HG02938 (cell line): Measurements from ENCODE around the gene ZNF587B.
"Not testable (repeated sequence)": the region's sequence is repeated elsewhere in the genome, so short reads cannot be mapped to it uniquely, and the experiment has no call there.

Source experiments
- ATAC-seq: cut with Tn5 transposase; IDR thresholded peaks from one replicate; pipeline ENCODE4 v1.9.1; 2021; ENCODE audit warnings: mild to moderate bottlenecking, moderate library complexity; ENCODE audit not compliant: unreplicated experiment

Gene ZNF587B

GRCh38 chr19:57818378-57818777, 11.7 kb upstream of the ZNF587B start:
- no peak for ATAC-seq

DNA sequence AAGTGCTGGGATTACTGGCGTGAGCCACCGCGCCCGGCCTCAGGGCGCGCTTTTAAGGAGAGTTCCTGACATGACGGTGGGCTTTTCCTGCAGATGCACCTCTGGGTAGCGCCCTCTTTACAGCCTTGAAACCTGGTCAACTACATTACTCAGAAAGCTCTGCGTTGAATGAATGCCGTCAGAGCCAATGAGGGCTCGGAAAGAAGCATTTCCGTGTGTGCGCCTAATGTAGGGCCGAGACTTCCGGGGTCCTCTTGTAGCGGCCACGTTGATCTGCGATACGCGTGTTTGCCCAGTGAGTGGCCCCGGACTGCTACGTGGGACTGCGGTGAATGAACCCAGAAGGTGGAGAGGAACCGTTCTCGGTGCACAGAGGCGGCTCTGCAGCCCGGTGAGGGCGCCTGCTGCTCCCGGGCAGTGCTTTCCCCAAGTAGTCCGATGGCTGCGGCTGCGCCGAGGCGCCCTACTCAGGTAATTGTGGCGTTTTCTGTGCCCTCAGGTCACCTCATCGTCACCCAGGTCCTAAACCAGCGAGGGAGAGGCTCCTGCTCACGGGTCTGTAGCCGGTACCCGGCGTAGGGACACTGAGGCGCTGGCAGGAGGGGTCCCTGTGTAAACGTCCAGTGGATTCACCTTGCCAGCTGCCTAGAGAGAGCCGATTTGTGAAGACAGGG, 10.5 kb upstream of the ZNF587B start:
- ATAC-seq, result peak; percentile 93

GRCh38 chr19:57820599-57820998, 9.5 kb upstream of the ZNF587B start:
- no peak for ATAC-seq

DNA sequence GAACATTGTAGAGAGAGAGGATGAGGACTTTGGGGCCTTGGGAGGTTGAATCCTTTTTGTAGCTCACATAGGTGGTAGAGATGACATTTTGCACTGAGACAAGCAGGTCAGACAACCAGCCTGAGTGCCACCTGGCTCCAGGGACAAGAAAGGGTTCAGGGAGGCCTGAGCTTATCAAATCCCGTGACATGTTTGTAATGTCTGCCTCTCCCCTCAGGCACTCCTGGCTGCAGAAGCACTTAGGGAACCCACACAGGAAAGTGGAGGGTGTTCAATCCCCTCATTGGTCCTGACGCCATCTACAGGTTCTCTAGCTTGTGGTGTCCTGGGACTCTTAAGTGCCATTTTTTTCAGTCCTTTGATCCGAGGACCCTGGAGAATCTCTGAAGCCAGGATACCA, 9.0 kb upstream of the ZNF587B start:
- ATAC-seq, result not testable (repeated sequence)

- ATAC-seq, result not testable (repeated sequence)
Measured at GRCh38 chr19:57821501-57821900, 8.6 kb upstream of the ZNF587B start.

GRCh38 chr19:57823155-57823554, 6.9 kb upstream of the ZNF587B start:
- not testable (repeated sequence) for ATAC-seq

DNA sequence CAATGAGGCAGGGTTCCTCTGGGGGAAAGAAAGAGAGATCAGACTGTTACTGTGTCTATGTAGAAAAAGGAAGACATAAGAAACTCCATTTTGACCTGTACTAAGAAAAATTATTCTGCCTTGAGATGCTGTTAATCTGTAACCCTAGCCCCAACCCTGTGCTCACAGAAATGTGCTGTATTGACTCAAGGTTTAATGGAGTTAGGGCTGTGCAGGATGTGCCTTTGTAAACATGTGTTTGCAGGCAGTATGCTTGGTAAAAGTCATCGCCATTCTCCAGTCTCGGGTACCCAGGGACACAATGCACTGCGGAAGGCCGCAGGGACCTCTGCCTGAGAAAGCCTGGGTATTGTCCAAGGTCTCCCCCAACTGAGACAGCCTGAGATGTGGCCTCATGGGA, 6.5 kb upstream of the ZNF587B start:
- not testable (repeated sequence) for ATAC-seq

DNA sequence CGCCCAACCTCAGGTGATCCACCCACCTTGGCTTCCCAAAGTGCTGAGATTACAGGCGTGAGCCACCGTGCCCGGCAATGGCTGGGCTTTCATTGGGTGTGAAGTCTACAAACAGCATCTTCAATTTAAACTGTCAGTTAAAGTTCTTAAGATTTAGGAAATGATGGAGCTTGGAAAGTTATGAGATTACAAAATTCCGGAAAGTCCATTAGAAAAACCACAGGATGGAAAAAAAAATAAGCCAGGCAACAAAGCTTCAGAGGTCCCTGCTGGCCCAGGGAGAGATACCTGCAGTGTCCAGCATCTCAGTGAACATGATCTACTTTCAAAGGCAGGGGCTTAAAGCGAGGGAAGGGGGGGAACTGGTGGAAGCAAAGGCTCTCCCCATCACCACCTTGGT, 4.6 kb upstream of the ZNF587B start:
- no peak for ATAC-seq

DNA sequence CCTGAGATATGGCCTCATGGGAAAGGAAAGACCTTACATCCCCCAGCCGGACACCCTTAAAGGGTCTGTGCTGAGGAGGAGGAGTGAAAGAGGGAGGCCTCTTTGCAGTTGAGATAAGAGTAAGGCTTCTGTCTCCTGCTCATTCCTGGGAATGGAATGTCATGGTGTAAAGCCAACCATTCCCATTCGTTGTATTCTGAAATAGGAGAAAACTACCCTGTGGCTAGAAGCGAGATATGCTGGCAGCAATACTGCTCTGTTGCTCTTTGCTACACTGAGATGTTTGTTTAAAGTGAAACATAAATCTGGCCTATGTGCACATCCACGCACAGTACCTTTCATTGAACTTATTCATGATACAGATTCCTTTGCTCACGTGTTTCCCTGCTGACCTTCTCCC, 783 bp upstream of the ZNF587B start:
- ATAC-seq, result no peak

- ATAC-seq, result not testable (repeated sequence)
Measured at GRCh38 chr19:57836991-57837390, 6.9 kb downstream of the ZNF587B start.

DNA sequence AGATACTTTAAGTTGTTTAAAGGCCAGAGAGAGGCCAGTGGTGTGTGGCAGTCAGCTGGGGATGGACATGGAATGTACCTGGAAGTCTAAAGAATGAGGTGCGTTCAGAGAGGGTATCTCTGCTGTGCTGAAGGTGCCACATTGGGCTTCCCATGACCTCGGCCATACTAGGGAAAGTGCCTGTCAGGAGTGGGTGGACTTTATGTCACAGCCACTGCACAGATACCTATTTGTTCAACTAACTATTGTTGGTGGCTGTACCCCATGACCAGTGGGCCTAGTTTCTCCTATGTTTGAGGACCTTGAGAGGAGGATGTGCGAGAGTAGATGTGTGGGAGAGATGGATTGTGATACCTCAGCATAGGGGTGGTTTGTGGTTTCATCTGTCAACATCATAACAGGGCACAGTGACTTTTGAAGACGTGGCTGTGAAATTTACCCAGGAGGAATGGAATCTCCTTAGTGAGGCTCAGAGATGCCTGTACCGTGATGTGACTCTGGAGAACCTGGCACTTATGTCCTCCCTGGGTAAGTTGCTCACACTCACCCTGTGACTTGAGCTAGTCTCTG, 8.6 kb downstream of the ZNF587B start:
- not testable (repeated sequence) for ATAC-seq

GRCh38 chr19:57841122-57841763, 11.1 kb downstream of the ZNF587B start:
- no peak for ATAC-seq

- ATAC-seq, result not testable (repeated sequence)
Measured at GRCh38 chr19:57847164-57847563, 17.1 kb downstream of the ZNF587B start.

DNA sequence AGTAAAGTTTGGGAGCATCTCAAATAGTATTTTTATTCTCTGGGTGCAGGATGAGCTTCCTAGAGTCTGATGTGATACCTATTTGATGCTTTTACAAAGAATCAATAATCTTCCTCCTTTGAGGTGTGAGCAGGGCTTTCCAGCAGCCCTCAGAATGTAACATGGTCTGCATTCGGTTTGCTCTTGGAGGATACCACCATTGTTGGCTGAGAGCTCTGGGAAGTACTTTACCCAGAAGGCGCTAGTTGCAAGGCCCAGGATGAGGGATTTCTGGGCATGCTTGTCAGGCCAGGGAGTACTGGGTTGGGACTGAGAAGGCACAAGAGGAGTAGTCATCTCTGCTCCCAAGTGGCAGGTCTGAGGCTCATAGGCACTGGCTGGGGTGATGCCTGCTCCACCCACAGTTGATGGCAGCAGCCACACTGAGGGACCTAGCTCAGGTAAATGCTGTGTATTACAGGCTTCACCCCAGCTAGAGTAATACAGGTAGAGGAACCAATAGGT, 19.1 kb downstream of the ZNF587B start:
- peak; percentile 18 for ATAC-seq

- ATAC-seq, result peak; percentile 96
Measured at GRCh38 chr19:57849666-57850473, 19.8 kb downstream of the ZNF587B start, which contains the start of gene ZNF587. TSS of gene ZNF587 (plus strand) at chr19:57849859. CDS start at chr19:57850039, 180 bp downstream.

DNA sequence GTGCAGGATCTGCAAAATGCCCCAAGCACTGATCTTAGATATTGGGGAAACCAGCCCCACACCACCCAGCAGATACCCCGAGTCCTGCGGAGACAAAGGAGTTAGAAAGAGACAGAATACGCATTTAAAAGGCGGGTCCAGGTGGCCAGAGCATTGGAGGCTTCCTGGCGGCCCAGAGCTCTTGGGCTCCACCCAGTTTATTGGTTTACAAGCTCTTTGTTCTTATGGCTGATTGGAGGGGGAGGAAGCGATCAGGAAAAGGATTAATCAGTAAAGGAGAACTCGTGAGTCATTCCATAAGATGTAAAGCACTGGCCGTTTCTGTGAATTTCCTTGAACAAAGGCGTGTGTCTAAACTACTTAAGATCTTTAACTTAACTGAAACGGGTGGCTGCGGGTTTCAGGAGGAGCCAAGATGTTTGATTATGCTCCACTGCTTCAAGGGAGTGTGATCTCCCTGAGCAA, 20.5 kb downstream of the ZNF587B start:
- ATAC-seq, result no peak

- ATAC-seq, result not testable (repeated sequence)
Measured at GRCh38 chr19:57851812-57852603, 21.9 kb downstream of the ZNF587B start.

- not testable (repeated sequence) for ATAC-seq
Measured at GRCh38 chr19:57854117-57854516, 24.0 kb downstream of the ZNF587B start.

- ATAC-seq, result not testable (repeated sequence)
Measured at GRCh38 chr19:57862351-57862750, 32.3 kb downstream of the ZNF587B start.

DNA sequence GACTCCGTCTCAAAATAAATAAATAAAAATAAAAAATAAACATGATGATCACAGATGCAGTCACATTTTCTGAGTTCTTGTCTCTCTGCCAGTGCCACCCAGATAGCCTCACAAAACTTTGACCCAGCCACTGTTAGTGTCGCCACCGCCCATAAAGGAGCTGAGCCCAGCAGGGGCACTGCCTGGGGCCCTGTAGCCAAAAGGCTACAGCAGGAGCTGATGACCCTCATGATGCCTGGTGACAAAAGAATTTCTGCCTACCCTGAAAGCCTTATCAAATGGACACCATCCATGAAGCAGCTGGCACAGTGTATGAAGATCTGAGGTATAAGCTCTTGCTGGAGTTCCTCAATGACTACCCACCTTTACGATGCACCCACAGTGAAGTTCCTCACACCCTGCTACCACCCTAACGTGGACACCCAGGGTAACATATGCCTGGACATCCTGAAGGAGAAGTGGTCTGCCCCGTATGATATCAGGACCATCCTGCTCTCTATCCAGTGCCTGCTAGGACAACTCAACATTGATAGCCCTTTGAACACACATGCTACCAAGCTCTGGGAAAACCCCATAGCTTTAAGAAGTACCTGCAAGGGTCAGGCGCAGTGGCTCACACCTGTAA, 37.9 kb downstream of the ZNF587B start:
- ATAC-seq, result no peak
